ENCODE results near the gene SMG6. TPM values are rescaled to one million over a fixed set of nuclear protein-coding genes. Genes with fewer than 3 reads are reported as not detected.

Gene SMG6
- total and polyA plus RNA-seq, 2 of the 13 experiments (the other 11 are each of a cell fraction or from before 2014, with no cell fraction given): 4.6 to 14.6 TPM

DNA sequence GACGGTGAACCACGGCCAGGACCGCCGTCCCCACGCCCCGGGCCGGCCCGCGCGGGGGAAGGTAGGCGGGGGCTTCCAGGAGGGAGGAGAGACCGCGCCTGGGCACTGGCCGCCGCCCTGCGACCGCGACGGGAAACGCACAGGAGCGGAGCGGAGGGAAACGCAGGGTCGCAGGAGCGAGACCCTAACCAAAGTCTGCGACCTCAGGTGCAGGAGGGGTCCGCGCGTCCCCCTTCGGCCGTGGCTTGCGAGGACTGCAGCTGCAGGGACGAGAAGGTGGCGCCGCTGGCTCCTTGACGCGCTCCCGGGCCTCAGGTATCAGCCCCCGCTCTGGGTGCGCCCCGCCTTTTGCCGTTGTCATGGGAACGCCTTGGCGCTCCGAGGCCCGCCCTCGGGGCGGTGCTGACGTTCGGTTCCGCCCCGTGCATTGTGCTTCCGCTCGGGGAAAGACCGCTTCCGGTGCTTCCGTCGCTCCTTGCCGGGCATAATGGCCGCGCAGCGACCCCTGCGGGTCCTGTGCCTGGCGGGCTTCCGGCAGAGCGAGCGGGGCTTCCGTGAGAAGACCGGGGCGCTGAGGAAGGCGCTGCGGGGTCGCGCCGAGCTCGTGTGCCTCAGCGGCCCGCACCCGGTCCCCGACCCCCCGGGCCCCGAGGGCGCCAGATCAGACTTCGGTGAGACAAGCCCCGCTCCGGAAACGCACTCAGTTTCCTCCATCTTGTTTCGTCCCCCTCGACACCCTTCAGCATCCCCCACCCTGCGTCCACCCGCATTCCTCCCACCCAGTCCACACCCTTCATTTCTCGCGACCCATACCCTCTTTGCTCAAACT is 261.8 kb downstream of the SMG6 start, which contains the start of gene OVCA2 (continued):
- TF ChIP-seq ZNF441 (CRISPR knock-in tag; IDR thresholded peaks at IDR 0.05; ENCODE audit: borderline replicate concordance) (no peak), RAD51 (IDR thresholded peaks at IDR 0.05; ENCODE audit: borderline replicate concordance) (no peak), MTA1 (CRISPR knock-in tag; IDR thresholded peaks at IDR 0.05; ENCODE audit: borderline replicate concordance) (no peak), NONO (IDR thresholded peaks at IDR 0.05) (no peak), NONO (CRISPR knock-in tag; conservative IDR thresholded peaks at IDR 0.05) (peak; percentile 91), IRF9 (CRISPR knock-in tag; IDR thresholded peaks at IDR 0.05; ENCODE audit: borderline replicate concordance) (0 out of 2 replicates have a peak, but pooled peaks have one; percentile 60), AHDC1 (CRISPR knock-in tag; IDR thresholded peaks at IDR 0.05; ENCODE audit: borderline replicate concordance) (no peak), FOXJ3 (CRISPR knock-in tag; IDR thresholded peaks at IDR 0.05; ENCODE audit: borderline replicate concordance) (no peak), SIX1 (CRISPR knock-in tag; IDR thresholded peaks at IDR 0.05; ENCODE audit: borderline replicate concordance) (no peak), ZNF276 (CRISPR knock-in tag; IDR thresholded peaks at IDR 0.05; ENCODE audit: low read depth) (no peak), USF2 (IDR thresholded peaks at IDR 0.05; ENCODE audit: low read depth, low read length) (no peak), USF2 (CRISPR knock-in tag; IDR thresholded peaks at IDR 0.05; ENCODE audit: borderline replicate concordance) (no peak), ZNF280B (CRISPR knock-in tag; IDR thresholded peaks at IDR 0.05; ENCODE audit: borderline replicate concordance) (no peak), ZFP36 (IDR thresholded peaks at IDR 0.05; ENCODE audit: borderline replicate concordance, low read depth, low read length, partially characterized antibody) (no peak), IRX3 (CRISPR knock-in tag; IDR thresholded peaks at IDR 0.05; ENCODE audit: borderline replicate concordance, low read depth) (no peak; the same call in 1 of the 2 replicates)

Measured in HepG2 (cell line).